HG03342 (cell line): ENCODE results near the gene TAGLN.

Experiments
- ATAC-seq: cut with Tn5 transposase; IDR thresholded peaks from one replicate; pipeline ENCODE4 v1.9.1; 2021; ENCODE audit warnings: mild to moderate bottlenecking, moderate library complexity; ENCODE audit not compliant: unreplicated experiment

Gene TAGLN

GRCh38 chr11:117199053-117199915 is at the start of gene TAGLN:
TSS of gene TAGLN (plus strand) at chr11:117199370. CDS start at chr11:117203014, 3,644 bp downstream.
- ATAC-seq, result no peak

- ATAC-seq, result no peak
These were observed 47.1 kb upstream of the TAGLN start for GRCh38 chr11:117152066-117152465.

GRCh38 chr11:117154468-117154867 is 44.7 kb upstream of the TAGLN start:
- no peak for ATAC-seq

DNA sequence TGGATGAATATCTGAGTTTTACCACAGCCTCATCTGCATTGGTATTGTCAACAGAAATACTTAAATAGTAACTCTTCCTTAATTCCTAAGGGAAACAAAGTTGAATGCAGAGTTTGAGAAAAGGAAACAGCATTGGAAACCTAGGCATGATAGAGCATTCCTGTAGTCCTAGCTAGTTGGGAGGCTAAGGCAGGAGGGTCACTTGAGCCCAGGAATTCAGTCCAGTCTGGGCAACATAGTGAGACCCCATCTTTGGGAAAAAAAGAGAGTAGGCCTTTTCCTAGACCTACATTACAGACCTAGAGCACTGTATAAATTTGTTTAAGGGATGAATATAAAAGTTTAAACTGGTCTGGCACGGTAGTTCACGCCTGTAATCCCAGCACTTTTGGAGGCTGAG is 41.7 kb upstream of the TAGLN start:
- no peak for ATAC-seq

DNA sequence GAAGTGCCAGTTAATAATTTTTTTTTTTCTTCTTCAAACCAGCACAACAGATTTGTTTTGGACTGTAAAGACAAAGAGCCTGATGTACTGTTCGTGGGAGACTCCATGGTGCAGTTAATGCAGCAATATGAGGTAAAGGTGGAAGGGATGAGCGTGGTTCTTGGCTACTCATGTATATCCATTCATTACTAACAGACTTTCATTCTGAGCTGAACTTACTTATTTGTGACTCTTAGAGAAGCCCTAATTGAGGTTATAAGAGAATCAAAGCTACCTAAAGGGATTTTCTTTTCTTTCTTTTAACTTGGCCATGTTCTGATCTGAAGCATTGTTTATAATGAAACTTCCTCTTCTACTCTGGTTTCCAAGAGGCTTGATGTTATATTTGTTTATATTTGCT is 39.3 kb upstream of the TAGLN start:
- no peak for ATAC-seq

GRCh38 chr11:117160826-117161225 is 38.3 kb upstream of the TAGLN start:
- no peak for ATAC-seq

GRCh38 chr11:117166491-117166890 is 32.7 kb upstream of the TAGLN start:
- no peak for ATAC-seq

DNA sequence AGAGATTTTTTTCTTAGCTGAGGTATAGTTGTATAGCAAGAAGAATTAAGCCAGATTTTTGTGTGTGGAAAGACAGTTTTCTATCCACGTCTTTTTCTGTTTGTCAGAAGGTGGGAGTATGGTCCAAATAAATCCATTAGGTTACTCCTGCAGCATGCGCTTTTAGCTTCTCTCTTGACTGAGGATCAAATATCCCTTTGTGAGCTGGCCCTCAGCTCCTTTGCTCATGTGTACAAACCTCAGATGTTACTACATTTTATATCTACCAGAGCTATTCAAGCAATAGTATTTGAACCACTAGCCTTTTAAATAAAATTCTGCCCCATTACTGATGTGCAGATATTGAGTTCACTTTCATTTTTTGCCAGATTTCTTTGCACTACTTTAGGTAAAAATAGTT is 29.4 kb upstream of the TAGLN start:
- ATAC-seq, result no peak

DNA sequence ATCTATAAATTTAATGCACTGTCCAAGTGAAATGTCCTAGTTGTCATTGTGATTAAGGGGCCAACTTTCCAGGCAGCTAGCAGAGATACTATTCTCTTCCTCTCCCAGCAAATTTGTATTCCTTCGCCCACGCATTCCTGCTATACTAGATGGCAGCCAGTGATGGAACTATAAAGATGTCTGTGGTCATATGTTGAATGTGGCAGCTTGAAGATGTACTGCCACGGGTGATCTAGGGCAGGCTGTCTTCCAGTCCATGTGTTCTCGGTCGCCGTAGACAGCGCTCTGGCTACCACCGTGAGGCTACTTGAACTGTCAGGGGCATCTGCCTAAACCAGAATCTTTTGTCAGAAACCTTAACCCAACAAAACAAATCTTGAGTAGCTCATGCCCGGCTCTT is 29.0 kb upstream of the TAGLN start:
- no peak for ATAC-seq

GRCh38 chr11:117171007-117171403 is 28.2 kb upstream of the TAGLN start:
- no peak for ATAC-seq

DNA sequence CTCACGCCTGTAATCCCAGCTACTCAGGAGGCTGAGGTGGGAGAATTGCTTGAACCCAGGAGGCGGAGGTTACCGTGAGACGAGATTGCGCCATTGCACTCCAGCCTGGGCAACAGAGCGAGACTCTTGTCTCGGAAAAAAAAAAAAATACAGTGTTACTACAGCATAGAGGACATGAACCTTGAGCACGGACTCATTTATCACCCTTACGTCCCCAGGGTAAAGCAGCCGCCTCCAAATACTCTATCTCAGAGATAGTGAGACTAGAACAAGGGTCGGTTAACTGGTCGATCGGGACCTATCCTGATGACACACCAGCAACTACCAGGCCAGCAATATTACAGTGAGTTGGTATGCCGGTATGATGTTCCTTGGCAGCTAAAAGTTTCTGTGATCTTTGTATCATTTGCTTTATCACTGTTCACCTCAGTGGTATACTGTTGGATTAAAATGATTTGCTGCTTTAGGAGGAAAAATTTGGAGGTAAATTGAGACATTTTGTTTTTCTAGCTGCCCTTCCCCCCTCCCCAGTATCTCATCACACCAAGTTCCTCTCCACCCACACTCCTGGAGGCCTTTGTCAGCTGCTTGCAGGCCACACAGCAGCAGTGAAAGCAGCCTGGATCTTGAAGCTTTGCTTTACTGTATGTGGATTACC is 27.6 kb upstream of the TAGLN start:
- no peak for ATAC-seq

GRCh38 chr11:117172724-117173421 is 26.3 kb upstream of the TAGLN start:
- ATAC-seq, result no peak

DNA sequence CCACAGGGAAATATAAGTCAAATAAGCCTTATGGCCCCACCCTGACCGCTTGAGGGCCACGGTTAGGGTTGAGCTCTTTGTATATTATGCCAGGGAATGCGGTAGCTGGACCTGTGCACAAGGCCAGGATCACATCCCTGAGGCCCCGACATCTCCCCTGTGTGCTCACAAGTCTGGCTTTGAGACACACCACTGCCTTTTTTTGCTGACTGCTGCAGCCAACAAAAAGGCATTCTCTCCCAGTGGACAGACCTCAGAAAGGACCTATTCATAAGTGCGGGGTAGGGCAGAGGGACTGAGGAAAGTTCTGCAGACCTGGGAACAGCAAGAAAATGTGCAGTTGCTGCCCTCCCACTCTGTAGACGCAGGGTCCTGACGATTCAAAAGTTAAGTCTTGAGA is 24.1 kb upstream of the TAGLN start:
- ATAC-seq, result no peak

DNA sequence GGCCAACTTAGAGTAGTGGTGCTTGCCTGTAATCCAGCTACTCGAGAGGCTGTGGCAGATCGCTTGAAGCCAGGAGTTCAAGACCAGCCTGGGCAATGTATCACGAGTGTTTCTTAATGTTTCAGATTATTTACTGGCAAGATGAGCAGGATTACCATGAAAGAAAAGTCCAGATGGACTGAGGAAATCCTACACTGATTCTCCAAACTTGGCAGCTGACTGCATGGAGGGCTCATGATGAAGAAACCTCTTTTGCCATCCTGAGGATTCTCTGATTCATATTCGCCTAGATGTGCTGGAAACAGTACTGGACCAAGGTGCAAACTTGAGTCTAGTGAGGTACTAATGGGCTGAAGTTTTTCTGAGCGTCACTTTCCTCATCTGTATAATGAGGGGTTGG is 23.4 kb upstream of the TAGLN start:
- no peak for ATAC-seq

- ATAC-seq, result no peak
These were observed 23.0 kb upstream of the TAGLN start for GRCh38 chr11:117176186-117176585.

- ATAC-seq, result no peak
These were observed 21.5 kb upstream of the TAGLN start for GRCh38 chr11:117177534-117178209.

GRCh38 chr11:117178210-117179034 is 20.7 kb upstream of the TAGLN start, which contains the start of gene SIDT2:
TSS of gene SIDT2 (plus strand) at chr11:117178743. CDS start at chr11:117179264, 521 bp downstream.
- ATAC-seq, result peak; percentile 88

DNA sequence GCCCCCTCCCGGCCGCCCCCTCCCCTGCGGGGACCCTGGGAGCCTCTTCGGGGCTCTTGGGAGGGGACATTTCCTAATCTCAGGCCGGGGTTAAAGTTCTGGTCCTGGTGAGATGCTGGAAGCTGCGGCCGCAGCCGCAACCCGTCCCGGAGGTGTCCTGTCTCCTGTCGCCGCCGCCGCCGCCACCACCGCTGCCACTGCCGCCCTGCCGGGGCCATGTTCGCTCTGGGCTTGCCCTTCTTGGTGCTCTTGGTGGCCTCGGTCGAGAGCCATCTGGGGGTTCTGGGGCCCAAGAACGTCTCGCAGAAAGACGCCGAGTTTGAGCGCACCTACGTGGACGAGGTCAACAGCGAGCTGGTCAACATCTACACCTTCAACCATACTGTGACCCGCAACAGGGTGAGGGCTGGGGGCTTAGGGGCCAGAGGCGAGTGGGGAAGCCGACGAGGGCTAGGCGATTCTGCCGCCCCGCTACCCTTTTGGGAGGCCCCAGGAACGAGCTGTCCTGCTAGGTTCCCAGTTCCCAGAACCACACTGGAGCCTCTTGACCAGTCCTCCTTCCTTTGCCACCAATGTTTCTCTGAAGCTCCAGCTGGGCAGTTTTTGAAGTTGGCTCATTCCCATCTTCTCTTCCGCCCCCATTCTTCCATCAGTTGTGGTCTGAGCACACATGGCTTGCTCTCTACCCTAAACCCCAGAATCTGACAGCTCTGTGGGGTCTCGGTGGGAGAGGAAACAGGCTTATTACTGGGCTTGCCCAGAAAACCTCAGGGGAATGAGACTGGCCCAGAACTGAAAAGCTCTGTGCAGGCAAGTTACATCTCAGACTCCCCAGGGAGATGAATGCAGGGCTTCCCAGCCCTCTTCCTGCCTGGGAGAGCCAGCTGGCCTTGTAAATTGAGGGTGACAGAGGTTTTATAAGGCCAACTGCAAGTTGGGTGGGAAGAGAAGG is 19.8 kb upstream of the TAGLN start:
- peak; percentile 26 for ATAC-seq

DNA sequence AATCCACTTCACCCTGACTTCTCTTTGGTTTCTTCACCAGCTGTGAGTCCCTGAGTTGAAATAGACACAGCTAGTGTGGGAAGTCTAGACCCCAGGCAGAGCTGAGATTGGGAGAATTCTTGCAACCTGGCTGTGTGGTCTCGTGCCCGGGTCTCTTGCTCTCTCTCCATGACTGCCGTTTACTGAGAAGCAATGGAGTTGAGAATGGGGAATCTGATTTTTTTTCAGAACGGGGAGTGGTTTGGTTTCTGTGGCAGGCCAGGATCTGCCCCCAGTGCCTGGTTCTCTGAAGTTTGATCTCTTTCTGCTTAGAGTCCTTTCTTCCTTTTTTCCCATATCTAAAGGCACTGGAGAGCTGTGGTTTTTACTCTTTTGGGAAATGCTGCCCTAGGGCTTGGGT is 19.1 kb upstream of the TAGLN start:
- no peak for ATAC-seq
